ENCODE data around the gene CRYGN.

DNA sequence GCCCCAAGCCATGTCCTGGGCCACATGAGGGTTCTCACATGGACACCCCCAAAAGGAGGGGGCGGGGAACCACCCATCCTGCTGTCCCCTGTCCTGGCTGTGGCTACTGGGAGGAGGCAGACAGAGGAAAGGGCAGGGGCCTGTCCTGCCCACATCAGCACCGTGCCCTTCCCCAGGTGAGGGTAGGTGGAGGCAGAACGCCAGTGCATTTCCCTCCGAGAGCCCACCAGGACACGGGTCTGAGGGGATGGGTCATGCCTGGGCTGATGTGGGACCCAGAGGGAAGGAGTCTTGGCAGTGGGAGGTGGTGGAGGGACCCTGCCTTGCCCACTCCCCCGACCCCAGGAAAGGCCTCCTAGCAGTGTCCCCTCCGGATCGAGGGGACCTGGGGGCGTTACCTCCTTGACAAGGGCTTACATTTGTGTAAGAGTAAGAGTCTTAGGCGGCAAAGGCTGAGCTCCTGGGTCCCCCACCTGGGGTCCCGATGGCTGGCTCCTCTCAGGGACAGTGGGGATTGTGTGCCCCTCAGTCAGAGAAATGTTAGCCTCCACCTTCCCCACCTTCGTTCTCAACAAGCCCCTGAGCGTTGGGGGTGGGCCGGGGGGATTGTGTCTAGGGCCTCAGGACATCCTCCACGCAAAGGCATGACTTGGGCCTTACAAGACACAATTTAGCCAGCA lies 6.1 kb downstream of the CRYGN start:
- TF ChIP-seq, protein P1, sequence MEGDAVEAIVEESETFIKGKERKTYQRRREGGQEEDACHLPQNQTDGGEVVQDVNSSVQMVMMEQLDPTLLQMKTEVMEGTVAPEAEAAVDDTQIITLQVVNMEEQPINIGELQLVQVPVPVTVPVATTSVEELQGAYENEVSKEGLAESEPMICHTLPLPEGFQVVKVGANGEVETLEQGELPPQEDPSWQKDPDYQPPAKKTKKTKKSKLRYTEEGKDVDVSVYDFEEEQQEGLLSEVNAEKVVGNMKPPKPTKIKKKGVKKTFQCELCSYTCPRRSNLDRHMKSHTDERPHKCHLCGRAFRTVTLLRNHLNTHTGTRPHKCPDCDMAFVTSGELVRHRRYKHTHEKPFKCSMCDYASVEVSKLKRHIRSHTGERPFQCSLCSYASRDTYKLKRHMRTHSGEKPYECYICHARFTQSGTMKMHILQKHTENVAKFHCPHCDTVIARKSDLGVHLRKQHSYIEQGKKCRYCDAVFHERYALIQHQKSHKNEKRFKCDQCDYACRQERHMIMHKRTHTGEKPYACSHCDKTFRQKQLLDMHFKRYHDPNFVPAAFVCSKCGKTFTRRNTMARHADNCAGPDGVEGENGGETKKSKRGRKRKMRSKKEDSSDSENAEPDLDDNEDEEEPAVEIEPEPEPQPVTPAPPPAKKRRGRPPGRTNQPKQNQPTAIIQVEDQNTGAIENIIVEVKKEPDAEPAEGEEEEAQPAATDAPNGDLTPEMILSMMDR (optimal IDR thresholded peaks at IDR 0.05 in 1 of 3, IDR thresholded peaks at IDR 0.05 in 1 of 3, conservative IDR thresholded peaks at IDR 0.05 in 1 of 3; ENCODE audit: extremely low read depth in 1 of 3, insufficient read depth in 2 of 3, low read length in 3 of 3), result no peak
- TF ChIP-seq EZH2 (IDR thresholded peaks at IDR 0.05; ENCODE audit: low read length), result no peak

All from keratinocyte (primary cell).